Nasal cavity respiratory epithelium epithelial cell of viscerocranial mucosa (primary cell): ENCODE data around the gene NDST1. TPM values are rescaled to one million over a fixed set of nuclear protein-coding genes. Genes with fewer than 3 reads are reported as not detected.

Source experiments
- total RNA-seq: library from RNA; depleted of rRNA; stranded (reverse); fragments of >200 nt; gene quantifications from 2 replicates; pipeline ENCODE4 v1.2.3, GENCODE V29; 2014

Gene NDST1
- total RNA-seq, result 19.5 and 94.6 TPM in 2 replicates

GRCh38 chr5:150507474-150508276 is at the start of gene NDST1:
Gene NDST1, plus strand, starts transcription at chr5:150508131. Its CDS starts 13,124 bp downstream, at chr5:150521255.

Other genes starting within 250 kb of the NDST1 start
- gene CAMK2A, start 218.4 kb upstream of the NDST1 start, total RNA-seq, result 0.34 and 1.00 TPM in 2 replicates
- gene ARSI, start 205.2 kb upstream of the NDST1 start, total RNA-seq, result 8.2 and 37.1 TPM in 2 replicates
- 15.0 and 29.3 TPM in 2 replicates for gene TCOF1, start 150.4 kb upstream of the NDST1 start, total RNA-seq
- gene CD74, start 95.2 kb upstream of the NDST1 start, total RNA-seq, result 2.4 and 23.1 TPM in 2 replicates
- gene RPS14, start 58.4 kb upstream of the NDST1 start, total RNA-seq, result 1,801 and 3,444 TPM in 2 replicates
- gene SYNPO, start 132.5 kb downstream of the NDST1 start, total RNA-seq, result 1.4 and 18.1 TPM in 2 replicates
- gene MYOZ3, start 153.1 kb downstream of the NDST1 start, total RNA-seq, result 0.21 TPM in 1 of 2 replicates, not detected in the other
- gene RBM22, start 192.9 kb downstream of the NDST1 start, total RNA-seq, result 15.7 and 27.2 TPM in 2 replicates